Stimulated activated CD8-positive, alpha-beta memory T cell treated with anti-CD3 and anti-CD28 coated beads, Interleukin-4, amount 100 ng/mL, for 1 hour (primary cell): ENCODE data around the gene USP49.
"Not testable (repeated sequence)": the region's sequence is repeated elsewhere in the genome, so short reads cannot be mapped to it uniquely, and the experiment has no call there.

Source experiments
- DNase-seq, 2 donors: peaks; one replicate each; pipeline ENCODE4 v3.0.0-alpha.2; 2020; ENCODE audit warnings: low read depth in 2 of 2, low spot score in 1 of 2

The USP49 gene

GRCh38 chr6:41895300-41896233 lies at the start of gene USP49:
USP49 (minus strand) TSS chr6:41895375; CDS start chr6:41806983, 88,392 bp downstream.
- DNase-seq: peak; percentile 83 to 86

GRCh38 chr6:41943456-41943855 lies 48.3 kb upstream of the USP49 start:
- DNase-seq: no peak

- not testable (repeated sequence) for DNase-seq
Measured at GRCh38 chr6:41942882-41943281, 47.7 kb upstream of the USP49 start.

- DNase-seq: no peak
Measured at GRCh38 chr6:41942067-41942851, 47.1 kb upstream of the USP49 start.

GRCh38 chr6:41941280-41942066 lies 46.3 kb upstream of the USP49 start, which contains the start of gene CCND3:
CCND3 (minus strand) TSS chr6:41941808; CDS start chr6:41941649, 159 bp downstream.
- DNase-seq: peak; percentile 63 to 68

GRCh38 chr6:41940759-41941279 lies 45.6 kb upstream of the USP49 start:
- DNase-seq: no peak

- no peak for DNase-seq
Measured at GRCh38 chr6:41939848-41940758, 44.9 kb upstream of the USP49 start.

GRCh38 chr6:41939176-41939847 lies 44.1 kb upstream of the USP49 start:
- DNase-seq: no peak

GRCh38 chr6:41938590-41939175 lies 43.5 kb upstream of the USP49 start:
- DNase-seq: no peak

- DNase-seq: no peak
Measured at GRCh38 chr6:41937861-41938574, 42.8 kb upstream of the USP49 start.

- no peak for DNase-seq
Measured at GRCh38 chr6:41937472-41937860, 42.3 kb upstream of the USP49 start.

- DNase-seq: peak; percentile 43 to 53
Measured at GRCh38 chr6:41936073-41936837, 41.1 kb upstream of the USP49 start.

GRCh38 chr6:41935685-41936072 lies 40.5 kb upstream of the USP49 start:
- DNase-seq: no peak

GRCh38 chr6:41935193-41935574 lies 40.0 kb upstream of the USP49 start:
- DNase-seq: no peak

GRCh38 chr6:41934278-41935192 lies 39.4 kb upstream of the USP49 start:
- no peak for DNase-seq

- DNase-seq: no peak
Measured at GRCh38 chr6:41932378-41932777, 37.2 kb upstream of the USP49 start.

GRCh38 chr6:41931792-41932191 lies 36.6 kb upstream of the USP49 start:
- DNase-seq: no peak
